HG02798 (cell line): ENCODE results near the gene FAM25G.
"Not testable (repeated sequence)": the region's sequence is repeated elsewhere in the genome, so short reads cannot be mapped to it uniquely, and the experiment has no call there.

Source experiments
- ATAC-seq: cut with Tn5 transposase; IDR thresholded peaks from one replicate; pipeline ENCODE4 v1.9.1; 2021; ENCODE audit warnings: mild to moderate bottlenecking; ENCODE audit not compliant: unreplicated experiment, poor library complexity

Gene FAM25G

DNA sequence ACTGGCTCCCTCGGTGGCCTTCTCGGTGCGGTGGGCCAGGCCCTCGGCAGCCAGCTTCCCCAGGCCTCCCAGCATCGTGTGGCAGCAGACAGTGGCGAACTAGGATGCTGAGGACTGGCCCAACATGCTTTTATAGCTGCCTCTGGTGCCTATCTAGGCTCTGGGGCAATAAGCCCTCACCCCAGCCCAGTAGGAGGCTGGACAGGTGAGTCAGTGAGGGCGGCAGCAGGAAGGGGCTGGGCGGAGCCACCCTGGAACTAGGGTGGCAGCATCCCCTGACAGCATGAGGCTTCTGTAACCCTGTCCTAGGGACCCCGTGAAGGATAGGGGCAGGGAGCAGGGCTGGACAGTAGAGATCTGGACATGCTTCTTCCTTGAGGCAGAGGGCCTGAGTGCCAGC, at the start of gene FAM25G:
TSS of gene FAM25G (minus strand) at position 101 of the 400 bp plus-strand sequence. CDS start at position 75, 26 bp downstream.
- ATAC-seq, result not testable (repeated sequence)

DNA sequence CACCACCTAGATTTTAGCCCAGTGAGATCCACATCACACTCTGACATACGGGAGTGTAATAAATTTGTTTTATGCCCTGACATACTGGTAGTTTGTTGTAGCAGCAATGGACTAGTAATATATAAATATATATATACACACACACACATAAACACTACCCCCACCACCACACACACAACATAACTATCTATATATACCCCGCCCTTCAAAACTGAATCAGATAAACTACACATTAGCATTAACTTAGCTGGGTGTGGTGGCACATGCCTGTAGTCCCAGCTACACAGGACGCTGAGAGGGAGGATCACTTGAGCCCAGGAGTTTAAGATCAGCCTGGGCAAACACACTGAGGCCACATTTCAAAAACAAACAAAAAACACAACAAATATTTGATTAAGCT, 44.9 kb upstream of the FAM25G start:
- ATAC-seq, result not testable (repeated sequence)

DNA sequence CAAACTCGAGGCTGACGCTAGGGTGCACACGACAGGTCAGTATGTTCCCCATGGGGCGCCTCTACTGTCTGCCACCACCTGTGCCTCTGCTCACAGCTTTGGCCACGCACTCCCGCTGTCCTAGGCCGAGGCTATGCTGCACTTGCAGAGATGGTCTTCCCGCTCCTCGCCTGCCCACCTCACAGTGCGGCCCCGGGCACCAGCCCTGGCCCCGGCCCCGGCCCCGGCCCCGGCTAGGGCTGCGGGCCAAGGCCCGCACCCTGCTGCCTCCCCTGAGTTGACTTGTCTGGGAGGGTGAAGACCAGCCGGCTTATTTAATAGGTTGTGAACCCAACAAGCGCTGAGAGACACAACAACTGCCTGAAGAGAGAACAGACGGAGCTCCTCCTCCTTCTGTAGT, 32.0 kb upstream of the FAM25G start, which contains the start of gene AGAP9:
TSS of gene AGAP9 (minus strand) at position 164 of the 400 bp plus-strand sequence. CDS start at position 52, 112 bp downstream.
- not testable (repeated sequence) for ATAC-seq

DNA sequence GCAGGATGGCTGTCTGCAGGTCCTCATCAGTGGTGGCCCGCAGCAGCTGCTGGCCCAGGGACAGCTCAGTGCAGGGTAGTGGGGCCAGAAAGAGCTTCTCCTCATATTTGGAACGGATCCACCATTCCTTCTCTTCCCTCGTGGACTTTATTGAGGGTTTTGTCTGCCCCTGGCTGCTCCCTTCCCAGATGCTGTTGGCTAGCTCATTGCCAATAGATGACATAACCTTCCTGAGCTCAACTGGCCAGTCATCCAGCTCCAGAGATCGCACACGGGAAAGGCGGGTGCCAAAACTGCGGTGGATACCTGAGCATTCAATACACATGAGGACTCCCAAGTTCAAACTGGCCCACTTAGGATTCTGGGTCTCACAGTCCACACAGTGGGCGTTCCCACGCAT, 10.8 kb upstream of the FAM25G start:
- not testable (repeated sequence) for ATAC-seq

DNA sequence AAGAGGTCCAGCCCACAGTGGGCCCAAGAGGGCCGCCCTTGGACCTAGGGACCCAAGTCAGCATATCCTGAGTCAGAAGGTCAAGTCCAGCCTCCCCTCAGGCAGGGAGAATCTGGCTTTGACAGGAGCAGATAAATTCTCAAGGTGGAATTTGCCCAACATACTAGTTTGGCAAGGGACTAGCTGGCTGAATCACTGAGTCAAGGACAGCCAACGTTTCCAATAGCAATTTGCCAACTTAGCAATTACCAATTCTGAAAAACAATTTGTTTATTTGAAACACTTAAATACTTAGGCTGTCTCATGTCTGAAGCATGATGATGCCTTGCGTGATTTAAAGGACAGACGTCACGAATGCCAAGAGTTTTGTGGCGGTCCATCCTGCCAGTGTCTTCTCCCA, 2.7 kb upstream of the FAM25G start:
- ATAC-seq, result not testable (repeated sequence)

DNA sequence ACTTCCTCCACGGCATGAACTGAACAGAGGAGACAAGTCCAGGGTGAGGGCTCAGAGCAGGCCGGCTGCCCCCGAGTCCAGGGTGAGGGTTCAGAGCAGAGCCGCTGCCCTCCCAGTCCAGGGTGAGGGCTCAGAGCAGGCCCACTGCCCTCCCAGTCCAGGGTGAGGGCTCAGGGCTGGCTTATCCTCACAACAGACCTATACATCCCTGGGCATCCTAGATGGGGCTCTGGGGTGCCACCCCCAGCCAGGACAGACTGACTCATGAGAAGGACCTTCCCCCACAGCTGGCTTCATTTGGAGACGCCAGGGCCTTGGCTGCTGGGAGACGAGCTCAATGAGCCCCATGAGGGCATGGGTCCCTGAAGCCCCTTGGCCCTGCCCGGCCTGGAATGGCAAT, 1.9 kb downstream of the FAM25G start:
- not testable (repeated sequence) for ATAC-seq

DNA sequence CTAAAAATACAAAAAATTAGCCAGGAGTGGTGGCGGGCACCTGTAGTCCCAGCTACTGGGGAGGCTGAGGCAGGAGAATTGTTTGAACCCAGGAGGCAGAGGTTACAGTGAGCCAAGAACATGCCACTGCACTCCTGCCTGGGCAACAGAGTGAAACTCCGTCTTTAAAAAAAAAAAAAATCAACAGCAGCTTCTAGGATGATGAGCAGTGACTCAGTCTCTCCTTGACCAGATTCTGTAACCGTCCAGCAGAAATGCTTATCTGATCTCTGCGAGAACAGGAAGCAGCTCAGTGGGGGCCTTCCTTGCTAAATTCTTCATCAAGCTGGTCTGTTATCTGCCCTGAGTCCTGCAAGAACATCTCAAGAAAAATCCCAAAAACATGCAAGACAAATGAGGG, 5.6 kb downstream of the FAM25G start:
- not testable (repeated sequence) for ATAC-seq

DNA sequence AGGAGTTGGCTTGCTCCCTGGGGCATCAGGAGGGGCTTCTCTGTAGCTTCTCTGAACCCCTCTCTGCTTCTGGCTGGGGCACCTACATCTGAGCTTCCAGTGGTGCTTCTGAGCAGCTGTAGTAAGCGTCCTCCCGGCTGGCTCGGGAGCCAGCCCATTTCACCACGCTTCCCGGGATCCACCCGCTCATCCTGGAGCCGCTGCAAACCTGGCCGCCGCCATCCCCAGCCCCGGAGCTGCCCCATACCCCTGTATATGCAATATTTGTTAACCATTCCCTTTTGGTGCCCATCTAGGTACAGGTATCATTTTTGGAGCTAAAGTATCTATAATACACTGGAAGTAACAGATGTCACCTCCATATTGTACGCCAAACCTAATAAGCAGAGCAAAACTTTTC, 6.7 kb downstream of the FAM25G start:
- ATAC-seq, result not testable (repeated sequence)

DNA sequence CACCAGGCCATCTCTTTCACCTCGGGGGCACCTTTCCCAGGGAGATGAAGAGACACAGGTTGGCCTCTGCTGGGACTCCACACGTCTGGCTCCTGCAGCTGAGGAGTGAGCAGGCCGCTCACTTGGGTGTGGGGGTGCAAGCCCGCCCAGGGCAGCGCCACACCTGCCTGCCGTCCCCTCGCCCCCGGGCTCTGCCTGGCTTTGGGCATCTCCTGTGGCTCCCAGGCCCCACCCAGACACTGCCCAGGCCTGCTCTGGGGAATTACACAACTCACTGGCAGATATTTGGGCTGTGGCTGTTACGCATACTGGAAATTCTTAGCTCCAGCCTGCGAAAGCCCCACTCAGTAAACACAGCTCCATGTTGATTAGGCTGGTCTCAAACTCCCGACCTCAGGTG, 7.6 kb downstream of the FAM25G start, which contains the start of gene ANXA8:
TSS of gene ANXA8 (minus strand) at position 193 of the 400 bp plus-strand sequence. CDS start at position 11, 182 bp downstream.
- not testable (repeated sequence) for ATAC-seq

DNA sequence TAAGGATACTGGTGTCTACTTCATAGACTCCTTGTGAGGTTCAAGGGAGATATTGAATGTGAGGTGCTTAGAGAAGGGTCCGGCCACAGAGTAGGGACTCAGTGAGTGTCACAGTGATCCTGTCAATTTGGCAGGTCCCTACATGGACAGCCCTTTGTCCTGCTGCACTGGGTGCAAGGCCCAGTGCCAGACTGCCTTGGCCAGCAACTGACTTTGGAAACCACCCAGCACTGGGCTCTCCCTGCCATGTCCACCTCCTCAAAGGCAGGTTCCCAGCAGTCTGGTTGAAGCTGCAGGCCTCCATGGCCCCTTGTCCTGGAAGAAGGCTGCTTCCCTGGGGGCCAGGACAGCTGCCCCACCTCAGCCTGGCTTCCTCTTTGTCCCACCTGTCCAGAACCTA, 9.1 kb downstream of the FAM25G start:
- ATAC-seq, result not testable (repeated sequence)

DNA sequence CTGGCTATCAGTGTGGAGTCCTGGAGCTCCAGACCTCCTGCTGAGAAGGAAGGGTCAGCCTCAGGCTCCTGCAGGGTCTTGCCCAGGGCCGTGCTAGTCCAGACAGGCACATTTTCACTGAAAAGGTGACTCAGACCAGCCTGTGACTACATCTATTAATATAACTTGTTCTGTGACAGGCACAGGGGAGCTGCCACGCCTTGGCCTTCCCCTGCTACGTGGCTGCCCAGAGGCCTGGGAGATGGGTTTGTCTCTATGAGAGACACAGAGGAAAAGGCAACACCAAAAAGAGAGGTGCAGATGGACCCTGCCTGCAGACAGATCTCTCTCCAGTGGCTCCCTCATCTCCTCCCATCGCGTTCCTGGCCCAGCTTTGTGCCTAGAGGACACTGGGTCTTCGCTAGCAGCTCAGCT, 9.7 kb downstream of the FAM25G start:
- ATAC-seq, result not testable (repeated sequence)

DNA sequence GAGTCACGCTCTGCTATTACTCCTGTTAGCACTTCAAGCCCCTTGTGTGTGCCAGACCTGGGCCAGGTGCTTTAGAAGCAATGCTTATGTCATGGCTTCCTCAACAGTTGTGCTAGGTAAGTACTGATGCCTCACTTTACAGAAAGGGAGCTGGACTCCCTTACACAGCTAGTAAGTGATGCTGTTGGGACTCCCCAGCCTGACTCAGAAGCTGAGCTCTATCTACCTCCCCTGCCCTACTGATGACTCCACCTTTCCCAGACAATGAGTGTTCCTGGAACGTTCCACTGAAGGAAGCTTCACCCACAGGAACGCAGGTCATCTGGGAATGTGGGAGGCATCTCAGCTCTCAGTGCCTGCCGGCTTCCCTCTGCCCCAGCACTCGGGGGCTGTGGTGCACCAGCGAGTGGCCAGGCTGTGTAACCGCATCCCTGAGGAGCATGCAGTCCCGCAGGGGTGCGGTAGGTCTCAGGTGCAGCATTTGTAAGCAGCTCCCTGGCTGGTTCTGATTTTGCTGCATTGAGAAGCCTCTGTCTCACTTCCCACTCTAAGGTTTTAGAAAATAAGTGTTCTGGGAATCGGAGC, 10.2 kb downstream of the FAM25G start:
- ATAC-seq, result not testable (repeated sequence)

DNA sequence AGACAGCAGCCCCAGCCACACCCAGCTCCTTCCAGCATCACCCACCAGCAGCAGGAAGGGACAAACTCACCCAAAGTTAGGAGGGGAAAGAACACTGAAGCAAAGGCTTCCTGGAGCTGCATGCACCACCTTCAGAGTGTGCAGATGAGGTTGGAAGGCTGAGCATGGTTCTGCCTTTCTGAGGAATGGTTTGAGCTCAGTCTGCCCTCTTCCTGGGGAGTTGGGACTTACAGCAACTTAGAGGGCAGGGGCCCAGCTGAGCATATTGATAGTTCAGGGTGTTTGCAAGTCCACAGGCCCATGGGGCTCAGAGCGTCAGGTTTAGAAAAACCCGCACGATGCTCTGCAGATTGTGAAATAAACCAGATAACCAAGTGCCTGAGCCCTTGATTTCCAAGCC, 11.4 kb downstream of the FAM25G start:
- ATAC-seq, result not testable (repeated sequence)

DNA sequence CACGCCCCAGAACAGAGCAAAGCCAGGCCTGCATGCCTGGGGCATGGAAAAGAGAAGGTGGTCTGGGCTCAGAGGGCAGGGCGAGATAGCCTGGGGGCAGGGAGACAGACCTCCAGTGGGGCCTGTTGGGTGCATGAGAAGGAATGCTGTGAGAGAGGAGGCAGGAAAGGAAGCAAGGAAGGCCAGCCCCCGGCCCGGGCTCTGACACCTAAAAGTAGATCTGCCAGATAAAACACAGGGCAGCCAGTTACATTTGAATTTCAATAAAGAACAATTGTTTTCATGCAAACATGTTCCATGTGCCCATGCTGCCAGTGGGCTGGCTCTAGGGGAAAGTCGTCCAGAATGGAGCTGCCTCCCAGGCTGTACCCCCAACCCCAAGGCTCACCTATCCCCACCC, 13.4 kb downstream of the FAM25G start:
- ATAC-seq, result not testable (repeated sequence)

DNA sequence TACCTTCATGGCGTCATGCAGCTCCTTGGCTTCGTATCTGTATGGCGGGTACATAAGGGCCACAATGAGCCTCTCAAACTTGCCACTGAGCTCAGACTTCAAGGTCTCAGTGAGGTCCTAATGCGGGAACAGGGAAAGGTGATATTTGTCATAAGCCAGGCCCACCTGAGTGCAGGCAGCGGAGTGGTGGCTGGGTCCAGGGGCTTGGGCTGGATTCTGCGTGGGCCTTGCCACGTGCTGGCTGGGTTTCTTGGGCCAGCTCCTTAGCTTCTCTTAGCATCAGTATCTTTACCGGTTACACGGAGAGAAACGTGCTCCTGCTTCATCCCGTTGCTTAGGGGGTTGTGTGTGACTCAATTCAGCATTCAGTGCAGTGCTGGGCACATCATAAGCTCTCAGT, 14.4 kb downstream of the FAM25G start:
- not testable (repeated sequence) for ATAC-seq

DNA sequence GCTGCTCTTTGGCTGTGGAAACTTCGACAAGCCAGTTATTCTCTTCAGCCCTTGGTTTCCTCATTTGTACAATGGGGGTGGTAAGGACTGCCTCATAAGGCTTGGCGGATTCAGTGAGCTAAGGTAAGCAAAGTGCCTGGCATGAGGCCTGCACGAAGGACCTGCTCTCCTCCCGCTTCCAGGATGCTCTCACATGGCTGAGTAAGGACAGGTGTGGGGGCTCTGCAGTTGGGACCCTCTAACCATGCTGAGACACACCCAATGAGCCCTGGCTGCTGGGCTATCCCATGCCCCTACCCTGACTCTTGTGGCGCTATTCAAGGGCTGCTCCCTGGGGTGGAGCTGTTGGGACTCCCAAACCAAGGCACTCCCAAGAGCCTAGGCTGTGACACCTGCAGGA, 16.4 kb downstream of the FAM25G start:
- not testable (repeated sequence) for ATAC-seq

DNA sequence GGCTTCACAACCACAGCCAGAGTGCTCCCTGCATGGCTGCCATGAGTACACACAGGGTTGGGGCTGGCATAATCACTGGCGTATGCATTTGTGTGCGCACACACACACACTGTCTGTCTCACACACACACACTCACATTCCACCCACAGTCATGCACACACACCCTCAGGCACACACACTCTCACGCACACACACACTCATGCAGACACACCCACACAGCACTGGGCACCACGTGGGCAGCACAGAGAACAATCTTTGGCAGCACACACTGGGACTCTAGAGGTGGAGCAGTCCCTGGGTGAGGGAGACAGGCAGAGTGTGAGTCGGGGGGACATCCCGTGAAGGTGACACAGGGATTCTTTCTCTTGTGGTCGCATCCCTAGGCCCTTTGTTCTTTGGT, 18.0 kb downstream of the FAM25G start:
- not testable (repeated sequence) for ATAC-seq

DNA sequence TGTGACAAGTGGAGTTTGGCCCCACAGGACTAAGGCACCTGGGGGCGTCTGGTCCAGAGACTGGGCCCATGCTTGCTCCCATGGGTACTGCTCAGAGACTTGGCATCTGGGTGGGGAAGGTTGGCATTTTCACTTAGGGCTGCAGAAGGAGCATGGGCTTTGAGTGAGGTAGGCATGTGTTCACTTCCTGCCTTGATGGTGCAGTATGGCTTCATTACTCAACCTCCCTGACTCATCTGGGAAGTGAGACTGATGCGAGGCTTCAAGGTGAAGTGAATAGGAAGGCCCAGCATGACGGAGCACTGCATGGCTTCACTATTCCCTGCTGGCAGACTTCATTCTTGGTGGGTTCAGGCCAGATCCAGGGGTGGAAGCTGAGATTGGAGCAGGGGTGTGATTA, 18.9 kb downstream of the FAM25G start:
- ATAC-seq, result not testable (repeated sequence)

DNA sequence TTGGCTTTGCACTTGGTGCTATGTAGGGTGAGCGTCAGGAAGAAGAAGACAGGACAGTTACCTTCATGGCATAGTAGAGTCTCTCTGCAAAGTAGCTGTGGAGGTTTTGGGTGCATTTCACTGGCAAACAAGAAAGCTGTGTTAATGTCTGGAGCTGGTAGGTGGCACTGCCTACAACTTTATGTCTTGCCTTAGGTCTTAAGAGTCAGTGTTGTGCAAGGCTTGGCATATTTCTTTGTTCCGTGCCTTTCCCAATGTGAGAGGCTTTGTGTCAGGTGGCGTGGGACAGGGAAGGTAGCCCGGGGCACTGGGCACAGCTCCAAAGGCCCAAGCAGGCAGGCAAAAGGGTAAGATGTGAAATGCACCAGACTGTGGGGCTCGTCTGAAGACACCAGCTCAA, 19.4 kb downstream of the FAM25G start:
- ATAC-seq, result not testable (repeated sequence)

DNA sequence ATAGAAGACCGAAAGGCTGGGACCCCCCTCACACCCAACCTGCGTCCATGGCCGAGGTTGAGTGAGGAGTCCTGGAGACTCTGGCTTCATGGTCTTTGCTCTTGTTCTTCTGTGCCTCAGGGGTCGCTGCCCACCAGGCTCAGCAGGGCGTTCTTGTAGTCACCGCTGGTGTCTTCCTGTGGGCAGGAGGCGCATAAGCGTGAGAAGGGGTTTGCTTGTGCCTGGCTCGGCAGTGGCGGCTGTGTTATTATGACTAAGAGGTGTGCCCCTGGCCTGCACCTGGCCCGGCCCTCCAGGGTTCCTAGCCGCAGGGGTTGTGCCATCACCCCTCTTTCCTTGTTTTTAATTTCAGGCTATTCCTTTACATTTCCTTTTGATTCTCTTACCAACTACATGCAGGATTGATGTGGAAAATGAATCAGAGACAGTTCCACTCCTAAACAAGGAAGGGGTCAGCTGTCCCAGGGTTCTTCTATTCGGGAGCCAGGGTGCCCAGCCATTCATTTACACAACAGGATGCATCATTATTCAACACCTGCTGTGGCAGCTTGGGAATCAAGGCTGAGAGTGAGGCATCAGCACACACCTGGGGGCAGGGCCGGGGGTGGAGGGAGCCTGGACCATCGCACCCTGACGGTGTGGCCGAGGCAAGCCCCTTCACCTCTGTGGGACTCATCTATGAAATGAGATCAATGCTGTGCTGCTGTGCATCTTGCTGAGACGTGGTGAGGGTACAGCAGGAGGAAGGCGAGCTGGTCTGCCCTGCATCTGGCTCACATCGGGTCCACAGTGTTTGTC, 22.6 kb downstream of the FAM25G start:
- ATAC-seq, result not testable (repeated sequence)

DNA sequence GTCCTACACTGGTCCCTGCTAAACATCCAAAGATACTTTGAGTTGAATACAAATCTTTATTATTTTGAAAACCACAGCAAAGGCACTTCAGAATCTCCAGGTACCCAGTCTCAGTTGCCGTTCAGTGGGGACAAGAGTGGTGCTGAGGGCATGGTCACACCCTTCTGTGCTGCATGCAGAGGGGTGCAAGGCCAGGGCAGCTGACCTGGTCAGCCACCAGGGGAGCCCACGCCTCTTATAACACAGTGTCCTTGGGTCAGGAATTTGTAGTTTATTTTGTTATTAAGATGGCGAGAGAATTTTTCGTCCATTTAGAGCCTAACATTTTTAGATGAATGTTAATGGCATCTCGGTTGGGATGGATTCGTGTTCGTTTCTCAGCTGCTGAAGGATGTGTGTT, 23.5 kb downstream of the FAM25G start:
- not testable (repeated sequence) for ATAC-seq
